GM12878 (cell line): ENCODE measurements around the gene TRPC4. TPM values are rescaled to one million over a fixed set of nuclear protein-coding genes. Genes with fewer than 3 reads are reported as not detected.
"Not testable (repeated sequence)": the region's sequence is repeated elsewhere in the genome, so short reads cannot be mapped to it uniquely, and the experiment has no call there.

Source experiments
- ATAC-seq: fragments of 200-7000 bp; cut with Tn5 transposase; 3 replicates; pipeline ENCODE4 v1.9.1; 2020; ENCODE audit warnings: mild to moderate bottlenecking, moderate library complexity
- BruUV-seq: library from RNA; stranded (reverse); fragments of 400-500 nt; replicated peaks from 2 replicates; lab custom pipeline; 2021; lab: Mats Ljungman, UMichigan
- CTCF ChIA-PET: fragments of 300-600 bp; sonication (Branson Sonifier 250); formaldehyde crosslinking; extraction: SDS; loops from one replicate; lab custom pipeline; 2021; ENCODE audit warnings: inconsistent platforms; lab: Yijun Ruan, JAX
- POLR2A ChIA-PET: fragments of 350-600 bp; formaldehyde crosslinking; extraction: SDS; loops from one replicate; lab custom pipeline; 2021; ENCODE audit warnings: inconsistent platforms; lab: Charles Lee
- RAD21 ChIA-PET: fragments of 300-600 bp; sonication (Branson Sonifier 250); formaldehyde crosslinking; loops from one replicate; lab custom pipeline; 2023; ENCODE audit warnings: antibody characterized with exemption; ENCODE audit not compliant: unreplicated experiment; lab: Charles Lee
- SMC1A ChIA-PET: fragments of 300-600 bp; sonication (Branson Sonifier 250); formaldehyde crosslinking; loops from one replicate; lab custom pipeline; 2023; ENCODE audit not compliant: unreplicated experiment, uncharacterized antibody; lab: Charles Lee
- DNase-seq: peaks from one replicate; pipeline ENCODE4 v3.0.0-alpha.2; 2011; ENCODE audit warnings: low read depth, low spot score
- FAIRE-seq: peaks from 3 replicates; lab custom pipeline; 2011; peaks lifted over from hg19 to GRCh38; lab: Jason Lieb, UNC
- H2AFZ ChIP-seq: 2 replicates; pipeline ENCODE4 v1.6.0; 2011; ENCODE audit warnings: low read depth, low read length, control low read depth; ENCODE audit not compliant: control insufficient read depth
- H3K27ac ChIP-seq: 2 replicates; pipeline ENCODE4 v1.5.1; 2011; ENCODE audit warnings: control low read depth; ENCODE audit not compliant: control insufficient read depth, insufficient read depth
- H3K27me3 ChIP-seq, 2 experiments: replicated peaks in 1 of 2; 2 replicates each; pipeline versions ENCODE4 v1.6.0 to v1.6.1; 2011; ENCODE audit warnings: low read length in 1 of 2; ENCODE audit not compliant: control insufficient read depth in 2 of 2, insufficient read depth in 2 of 2
- H3K36me3 ChIP-seq, 2 experiments: 2 replicates each; pipeline ENCODE4 v1.5.1; 2011; ENCODE audit warnings: low read length in 1 of 2; ENCODE audit not compliant: control insufficient read depth in 2 of 2, insufficient read depth in 2 of 2
- H3K4me1 ChIP-seq: 2 replicates; pipeline ENCODE4 v1.6.1; 2011; ENCODE audit warnings: mild to moderate bottlenecking, low read length, moderate library complexity, mixed read lengths; ENCODE audit not compliant: control insufficient read depth, insufficient read depth
- H3K4me2 ChIP-seq: 2 replicates; pipeline ENCODE4 v1.6.0; 2011; ENCODE audit warnings: control low read depth; ENCODE audit not compliant: control insufficient read depth, insufficient read depth
- H3K4me3 ChIP-seq: fragments of 200-600 bp; sonication (generic); 2 replicates; pipeline ENCODE4 v1.5.1; 2016
- H3K79me2 ChIP-seq: 2 replicates; pipeline ENCODE4 v1.6.0; 2011; ENCODE audit warnings: low read length; ENCODE audit not compliant: control insufficient read depth, insufficient read depth
- H3K9ac ChIP-seq: 2 replicates; pipeline ENCODE4 v1.8.0; 2011; ENCODE audit warnings: low read length, control low read depth, mixed read lengths; ENCODE audit not compliant: control insufficient read depth, insufficient read depth
- H3K9me3 ChIP-seq: replicated peaks from 3 replicates; pipeline ENCODE4 v1.5.1; 2011; ENCODE audit warnings: mild to moderate bottlenecking, low read length; ENCODE audit not compliant: control insufficient read depth, insufficient read depth
- H4K20me1 ChIP-seq: 2 replicates; pipeline ENCODE4 v1.6.0; 2011; ENCODE audit not compliant: control insufficient read depth, insufficient read depth
- POLR2A ChIP-seq: IDR thresholded peaks from 2 replicates; pipeline ENCODE4 v1.6.1; 2011; ENCODE audit warnings: low read depth, mild to moderate bottlenecking, low read length
- WGBS: methylation state at CpG from one replicate; pipeline ENCODE4 v1.1.6; 2016; ENCODE audit warnings: low lambda C conversion rate; ENCODE audit not compliant: insufficient replicate concordance, insufficient coverage; ENCODE audit errors: missing lambda C conversion rate; 5-methylcytosine and 5-hydroxymethylcytosine counted together
- in situ Hi-C: fragments of 300-500 bp; cut with MboI; formaldehyde crosslinking; loops from 9 replicates; pipeline ENCODE4 v1.14.3; 2018; ENCODE audit warnings: mixed read lengths
- intact Hi-C: fragments of 100-400 bp; cut with micrococcal nuclease; formaldehyde crosslinking; loops from one replicate; pipeline ENCODE4 v1.14.2; 2022; ENCODE audit not compliant: unreplicated experiment
- polyA plus RNA-seq, 11 experiments: library from polyadenylated mRNA; depleted of rRNA in 4 of 11; unstranded in 6 of 11; stranded (reverse) in 5 of 11; fragments of >200 nt; fragmentation: Nextera tagmentation in 4 of 11; fragmentation: Illumina TruSeq in 1 of 11; extraction: Ambion mirVana in 4 of 11; extraction: Trizol in 1 of 11; gene quantifications; 1 replicate in 1 of 11; 2 replicates in 10 of 11; pipeline versions ENCODE4 v1.2.1 to v1.2.3, GENCODE V29; 2011 to 2016; ENCODE audit warnings: inconsistent platforms in 2 of 11, missing spikeins in 2 of 11, low read depth in 1 of 11
- total RNA-seq, 4 experiments: library from RNA; depleted of rRNA in 3 of 4; stranded (reverse); fragments of >200 nt in 3 of 4; fragmentation: Illumina TruSeq in 1 of 4; extraction: Trizol in 1 of 4; gene quantifications; 2 replicates each; pipeline versions ENCODE4 v1.2.1 to v1.2.3, GENCODE V29; 2013 to 2021
- TF ChIP-seq, protein P1 (sequence below): fragments of 450-650 bp; IDR thresholded peaks from 2 replicates; pipeline ENCODE4 v1.6.1; 2016; ENCODE audit warnings: mild to moderate bottlenecking, moderate library complexity, borderline replicate concordance
- TF ChIP-seq, protein P2 (sequence below): IDR thresholded peaks from 2 replicates; pipeline ENCODE4 v1.6.1; 2011; ENCODE audit warnings: low read depth, mild to moderate bottlenecking, low read length, moderate library complexity, borderline replicate concordance; ENCODE audit errors: extremely low read depth

Gene TRPC4
- total and polyA plus RNA-seq, 10 of the 15 experiments (the other 5 are each of a cell fraction or from before 2014, with no cell fraction given) = not detected

DNA sequence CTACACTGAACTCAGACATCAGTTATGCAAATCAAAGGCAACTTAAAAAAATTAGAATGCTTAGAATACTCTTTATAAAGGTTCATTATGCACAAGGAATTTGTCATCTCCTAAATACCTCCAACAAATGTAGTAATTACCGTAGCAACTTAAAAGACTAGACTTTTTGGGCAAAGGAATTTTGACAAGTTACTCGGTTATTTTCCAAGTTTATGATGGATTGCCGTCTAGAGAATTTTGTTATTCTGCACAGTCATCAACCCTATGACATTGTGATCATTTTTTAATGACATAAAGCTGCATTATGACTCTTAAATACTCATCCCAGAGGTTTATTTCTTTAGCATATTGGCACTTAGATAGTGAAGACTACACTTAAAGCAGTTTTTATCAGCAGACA lies 71.9 kb downstream of the TRPC4 start (continued):
- TF ChIP-seq, protein P1, sequence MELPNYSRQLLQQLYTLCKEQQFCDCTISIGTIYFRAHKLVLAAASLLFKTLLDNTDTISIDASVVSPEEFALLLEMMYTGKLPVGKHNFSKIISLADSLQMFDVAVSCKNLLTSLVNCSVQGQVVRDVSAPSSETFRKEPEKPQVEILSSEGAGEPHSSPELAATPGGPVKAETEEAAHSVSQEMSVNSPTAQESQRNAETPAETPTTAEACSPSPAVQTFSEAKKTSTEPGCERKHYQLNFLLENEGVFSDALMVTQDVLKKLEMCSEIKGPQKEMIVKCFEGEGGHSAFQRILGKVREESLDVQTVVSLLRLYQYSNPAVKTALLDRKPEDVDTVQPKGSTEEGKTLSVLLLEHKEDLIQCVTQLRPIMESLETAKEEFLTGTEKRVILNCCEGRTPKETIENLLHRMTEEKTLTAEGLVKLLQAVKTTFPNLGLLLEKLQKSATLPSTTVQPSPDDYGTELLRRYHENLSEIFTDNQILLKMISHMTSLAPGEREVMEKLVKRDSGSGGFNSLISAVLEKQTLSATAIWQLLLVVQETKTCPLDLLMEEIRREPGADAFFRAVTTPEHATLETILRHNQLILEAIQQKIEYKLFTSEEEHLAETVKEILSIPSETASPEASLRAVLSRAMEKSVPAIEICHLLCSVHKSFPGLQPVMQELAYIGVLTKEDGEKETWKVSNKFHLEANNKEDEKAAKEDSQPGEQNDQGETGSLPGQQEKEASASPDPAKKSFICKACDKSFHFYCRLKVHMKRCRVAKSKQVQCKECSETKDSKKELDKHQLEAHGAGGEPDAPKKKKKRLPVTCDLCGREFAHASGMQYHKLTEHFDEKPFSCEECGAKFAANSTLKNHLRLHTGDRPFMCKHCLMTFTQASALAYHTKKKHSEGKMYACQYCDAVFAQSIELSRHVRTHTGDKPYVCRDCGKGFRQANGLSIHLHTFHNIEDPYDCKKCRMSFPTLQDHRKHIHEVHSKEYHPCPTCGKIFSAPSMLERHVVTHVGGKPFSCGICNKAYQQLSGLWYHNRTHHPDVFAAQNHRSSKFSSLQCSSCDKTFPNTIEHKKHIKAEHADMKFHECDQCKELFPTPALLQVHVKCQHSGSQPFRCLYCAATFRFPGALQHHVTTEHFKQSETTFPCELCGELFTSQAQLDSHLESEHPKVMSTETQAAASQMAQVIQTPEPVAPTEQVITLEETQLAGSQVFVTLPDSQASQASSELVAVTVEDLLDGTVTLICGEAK = no peak
- TF ChIP-seq, protein P2, sequence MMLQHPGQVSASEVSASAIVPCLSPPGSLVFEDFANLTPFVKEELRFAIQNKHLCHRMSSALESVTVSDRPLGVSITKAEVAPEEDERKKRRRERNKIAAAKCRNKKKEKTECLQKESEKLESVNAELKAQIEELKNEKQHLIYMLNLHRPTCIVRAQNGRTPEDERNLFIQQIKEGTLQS = no peak
- TF ChIP-seq POLR2A = no peak

DNA sequence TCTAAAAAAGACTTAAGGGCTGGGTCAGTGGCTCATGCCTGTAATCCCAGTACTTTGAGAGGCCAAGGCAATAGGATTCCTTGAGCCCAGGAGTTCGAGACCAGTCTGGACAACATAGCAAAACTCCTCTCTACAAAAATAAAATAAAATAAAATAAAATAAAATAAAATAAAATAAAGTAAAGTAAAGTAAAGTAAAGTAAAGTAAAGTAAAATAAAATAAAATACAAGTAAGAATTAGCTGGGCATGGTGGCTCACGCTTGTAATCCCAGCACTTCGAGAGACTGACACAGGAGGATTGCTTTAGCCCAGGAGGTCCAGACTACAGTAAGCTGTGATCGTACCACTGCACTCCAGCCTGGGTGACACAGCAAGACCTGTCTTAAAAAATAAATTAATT lies 72.8 kb downstream of the TRPC4 start:
- BruUV-seq, FAIRE-seq: not testable (repeated sequence)

More for the DNA sequence above, 72.8 kb downstream of the TRPC4 start:
- intact Hi-C loops, in situ Hi-C loops, H3K9me3 ChIP-seq, H3K79me2 ChIP-seq, RAD21 ChIA-PET, POLR2A ChIA-PET, H3K36me3 ChIP-seq, CTCF ChIA-PET, DNase-seq, H3K4me2 ChIP-seq, SMC1A ChIA-PET, H4K20me1 ChIP-seq, H3K4me3 ChIP-seq, H2AFZ ChIP-seq, H3K27ac ChIP-seq, ATAC-seq, H3K9ac ChIP-seq, H3K27me3 ChIP-seq, H3K4me1 ChIP-seq: not testable (repeated sequence)
- 42% methylated on average over 4 of the region's 4 CpGs for WGBS
